ENCODE measurements around the gene SUMO3. TPM values are rescaled to one million over a fixed set of nuclear protein-coding genes. Genes with fewer than 3 reads are reported as not detected.

The SUMO3 gene
- total RNA-seq, 1 experiment from 2014 or later: 81.5 TPM

- Histone ChIP-seq H3K9me2 (ENCODE audit: insufficient read depth) (no peaks in the 10 kb centered on the region), H4K20me1 (ENCODE audit: insufficient read depth) (peaks cover 29% of the 10 kb centered on the region), H3K27me3 (ENCODE audit: insufficient read depth, low read depth) (no peaks in the 10 kb centered on the region), H3K9me3 (ENCODE audit: insufficient read depth, low read depth) (no peaks in the 10 kb centered on the region), H2AFZ (no peak overlapping the region), H3K27ac (no peak overlapping the region), H3F3A (ENCODE audit: insufficient read depth, low read depth) (no peaks in the 10 kb centered on the region), H3K4me3 (no peak overlapping the region), H3K4me1 (replicated peaks; ENCODE audit: insufficient read depth) (no peaks in the 10 kb centered on the region), H3K36me3 (ENCODE audit: low read depth) (peaks cover 7% of the 10 kb centered on the region; the same call in 1 of the 2 replicates), H3K4me2 (no peak overlapping the region), H3K79me2 (ENCODE audit: low read depth) (peaks cover 67% of the 10 kb centered on the region)
- CTCF ChIA-PET: interaction anchor here (0.6 to 0.7 kb wide), 2 partner anchors 22 to 335 kb away, joined by 3 to 4 read pairs; no protein-coding TSS in a partner anchor
- TF ChIP-seq EZH2 (IDR thresholded peaks at IDR 0.05; ENCODE audit: low read depth) (no peak), CTCF (conservative IDR thresholded peaks at IDR 0.05) (peak; percentile 67)
- intact Hi-C loops (cut with micrococcal nuclease; ENCODE audit: unreplicated experiment): no loop called here
- DNase-seq: peak in 1 of 2 experiments; percentile 21
- POLR2A ChIA-PET (ENCODE audit: unreplicated experiment): interaction anchor here (0.5 kb wide), 1 partner anchor 402 kb away, joined by 8 read pairs; no protein-coding TSS in a partner anchor
- BruUV-seq (replicated peaks): no TSS peak
These were observed 24.9 kb downstream of the SUMO3 start for GRCh38 chr21:44792702-44793591.

GRCh38 chr21:44791993-44792392 is 25.9 kb downstream of the SUMO3 start:
- Histone ChIP-seq H3K79me2 (ENCODE audit: low read depth) (peaks cover 63% of the 10 kb centered on the region), H3K27ac (no peak overlapping the region), H3K4me2 (no peak overlapping the region), H3K9me3 (ENCODE audit: insufficient read depth, low read depth) (no peaks in the 10 kb centered on the region), H3K4me3 (no peak overlapping the region), H3K9me2 (ENCODE audit: insufficient read depth) (no peaks in the 10 kb centered on the region), H4K20me1 (ENCODE audit: insufficient read depth) (peaks cover 25% of the 10 kb centered on the region), H3F3A (ENCODE audit: insufficient read depth, low read depth) (no peaks in the 10 kb centered on the region), H2AFZ (no peak overlapping the region), H3K4me1 (replicated peaks; ENCODE audit: insufficient read depth) (no peaks in the 10 kb centered on the region), H3K36me3 (ENCODE audit: low read depth) (peaks cover 6% of the 10 kb centered on the region; the same call in 1 of the 2 replicates), H3K27me3 (ENCODE audit: insufficient read depth, low read depth) (no peaks in the 10 kb centered on the region)
- CTCF ChIA-PET: interaction anchor here (0.6 kb wide), 1 partner anchor 569 kb away, joined by 3 read pairs; no protein-coding TSS in a partner anchor
- no peak for DNase-seq
- TF ChIP-seq CTCF (conservative IDR thresholded peaks at IDR 0.05) (no peak), EZH2 (IDR thresholded peaks at IDR 0.05; ENCODE audit: low read depth) (no peak)
- intact Hi-C loops (cut with micrococcal nuclease; ENCODE audit: unreplicated experiment): no loop called here
- POLR2A ChIA-PET (ENCODE audit: unreplicated experiment): no interaction called here
- BruUV-seq (replicated peaks): no TSS peak

- TF ChIP-seq EZH2 (IDR thresholded peaks at IDR 0.05; ENCODE audit: low read depth) (no peak), CTCF (conservative IDR thresholded peaks at IDR 0.05) (no peak)
- no peak overlapping the region for H3K4me3 ChIP-seq
- H3K9me3 ChIP-seq (ENCODE audit: insufficient read depth, low read depth): no peaks in the 10 kb centered on the region
- H3K9me2 ChIP-seq (ENCODE audit: insufficient read depth): no peaks in the 10 kb centered on the region
- H3K79me2 ChIP-seq (ENCODE audit: low read depth): peaks cover 56% of the 10 kb centered on the region
- H3K27ac ChIP-seq: no peak overlapping the region
- H3K27me3 ChIP-seq (ENCODE audit: insufficient read depth, low read depth): no peaks in the 10 kb centered on the region
- H3F3A ChIP-seq (ENCODE audit: insufficient read depth, low read depth): no peaks in the 10 kb centered on the region
- POLR2A ChIA-PET (ENCODE audit: unreplicated experiment): no interaction called here
- intact Hi-C loops (cut with micrococcal nuclease; ENCODE audit: unreplicated experiment): no loop called here
- H3K36me3 ChIP-seq (ENCODE audit: low read depth): no peaks in the 10 kb centered on the region
- H3K4me2 ChIP-seq: no peak overlapping the region
- no peak for DNase-seq
- no peak overlapping the region for H2AFZ ChIP-seq
- CTCF ChIA-PET: no interaction called here
- peaks cover 19% of the 10 kb centered on the region for H4K20me1 ChIP-seq (ENCODE audit: insufficient read depth)
- no peaks in the 10 kb centered on the region for H3K4me1 ChIP-seq (replicated peaks; ENCODE audit: insufficient read depth)
- BruUV-seq (replicated peaks): no TSS peak
These were observed 26.6 kb downstream of the SUMO3 start for GRCh38 chr21:44791246-44791645.

Data from PC-9 (cell line).